ENCODE results near the gene FAM83D.

The FAM83D gene

GRCh38 chr20:38975539-38976120, 49.4 kb downstream of the FAM83D start:
- no peaks in the 10 kb centered on the region for H3K4me1 ChIP-seq (ENCODE audit: control insufficient read depth, low read length)
- H3K4me3 ChIP-seq (ENCODE audit: low read length): no peak overlapping the region
- TF ChIP-seq EZH2phosphoT487 (IDR thresholded peaks at IDR 0.05; ENCODE audit: borderline replicate concordance, low read length): no peak
- TF ChIP-seq, protein P1, sequence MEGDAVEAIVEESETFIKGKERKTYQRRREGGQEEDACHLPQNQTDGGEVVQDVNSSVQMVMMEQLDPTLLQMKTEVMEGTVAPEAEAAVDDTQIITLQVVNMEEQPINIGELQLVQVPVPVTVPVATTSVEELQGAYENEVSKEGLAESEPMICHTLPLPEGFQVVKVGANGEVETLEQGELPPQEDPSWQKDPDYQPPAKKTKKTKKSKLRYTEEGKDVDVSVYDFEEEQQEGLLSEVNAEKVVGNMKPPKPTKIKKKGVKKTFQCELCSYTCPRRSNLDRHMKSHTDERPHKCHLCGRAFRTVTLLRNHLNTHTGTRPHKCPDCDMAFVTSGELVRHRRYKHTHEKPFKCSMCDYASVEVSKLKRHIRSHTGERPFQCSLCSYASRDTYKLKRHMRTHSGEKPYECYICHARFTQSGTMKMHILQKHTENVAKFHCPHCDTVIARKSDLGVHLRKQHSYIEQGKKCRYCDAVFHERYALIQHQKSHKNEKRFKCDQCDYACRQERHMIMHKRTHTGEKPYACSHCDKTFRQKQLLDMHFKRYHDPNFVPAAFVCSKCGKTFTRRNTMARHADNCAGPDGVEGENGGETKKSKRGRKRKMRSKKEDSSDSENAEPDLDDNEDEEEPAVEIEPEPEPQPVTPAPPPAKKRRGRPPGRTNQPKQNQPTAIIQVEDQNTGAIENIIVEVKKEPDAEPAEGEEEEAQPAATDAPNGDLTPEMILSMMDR (IDR thresholded peaks at IDR 0.05; ENCODE audit: low read depth, low read length, poor library complexity, severe bottlenecking): no peak
- H3K27me3 ChIP-seq (ENCODE audit: control insufficient read depth, low read length): no peaks in the 10 kb centered on the region
- no peaks in the 10 kb centered on the region for H3K9me2 ChIP-seq (replicated peaks; ENCODE audit: control insufficient read depth, low read length)
- peaks cover 41% of the 10 kb centered on the region for H3K36me3 ChIP-seq (ENCODE audit: control insufficient read depth, low read length)
- no peak overlapping the region for H3K27ac ChIP-seq (ENCODE audit: low read depth, low read length)
- H3K79me2 ChIP-seq (ENCODE audit: control insufficient read depth, low read length): peaks cover 11% of the 10 kb centered on the region
- H3K4me2 ChIP-seq (ENCODE audit: low read length): no peak overlapping the region
- no peaks in the 10 kb centered on the region for H3F3A ChIP-seq (ENCODE audit: control insufficient read depth, insufficient read depth)
- no peaks in the 10 kb centered on the region for H4K20me1 ChIP-seq (ENCODE audit: control insufficient read depth, insufficient read depth, low read depth, low read length)
- H3K9me3 ChIP-seq (ENCODE audit: control insufficient read depth, insufficient read depth, low read length): no peaks in the 10 kb centered on the region

- Histone ChIP-seq H3K4me1 (ENCODE audit: control insufficient read depth, low read length) (no peaks in the 10 kb centered on the region), H3K4me3 (ENCODE audit: low read length) (no peak overlapping the region), H3K4me2 (ENCODE audit: low read length) (no peak overlapping the region), H3K27me3 (ENCODE audit: control insufficient read depth, low read length) (no peaks in the 10 kb centered on the region), H3K36me3 (ENCODE audit: control insufficient read depth, low read length) (peaks cover 30% of the 10 kb centered on the region), H3K9me3 (ENCODE audit: control insufficient read depth, insufficient read depth, low read length) (no peaks in the 10 kb centered on the region), H3K9me2 (replicated peaks; ENCODE audit: control insufficient read depth, low read length) (no peaks in the 10 kb centered on the region), H3F3A (ENCODE audit: control insufficient read depth, insufficient read depth) (no peaks in the 10 kb centered on the region), H4K20me1 (ENCODE audit: control insufficient read depth, insufficient read depth, low read depth, low read length) (no peaks in the 10 kb centered on the region), H3K79me2 (ENCODE audit: control insufficient read depth, low read length) (peaks cover 14% of the 10 kb centered on the region), H3K27ac (ENCODE audit: low read depth, low read length) (no peak overlapping the region)
- TF ChIP-seq, protein P1 (IDR thresholded peaks at IDR 0.05; ENCODE audit: low read depth, low read length, poor library complexity, severe bottlenecking): no peak
- no peak for TF ChIP-seq EZH2phosphoT487 (IDR thresholded peaks at IDR 0.05; ENCODE audit: borderline replicate concordance, low read length)
These were observed 53.2 kb downstream of the FAM83D start for GRCh38 chr20:38979434-38979833.

DNA sequence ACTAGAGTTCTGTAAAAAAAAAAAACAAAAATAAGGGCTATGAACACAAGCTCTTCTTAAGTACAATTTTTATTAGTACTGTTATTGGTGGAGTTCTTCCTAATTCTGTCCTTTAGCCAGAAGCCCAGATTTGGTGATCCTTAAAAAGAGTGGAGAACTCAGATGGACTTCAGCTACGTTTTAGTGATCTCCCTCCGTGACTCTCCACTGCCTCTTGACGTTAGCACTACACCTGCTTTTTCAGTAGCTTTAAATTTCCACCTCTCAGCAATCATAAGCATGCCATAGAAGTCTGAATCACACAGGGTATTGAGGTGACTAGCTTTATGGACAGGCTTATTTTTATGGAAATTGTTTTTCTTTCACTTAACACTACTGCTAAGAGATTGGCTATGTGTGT, 53.6 kb downstream of the FAM83D start:
- Histone ChIP-seq H3K4me2 (ENCODE audit: low read length) (no peak overlapping the region), H3K36me3 (ENCODE audit: control insufficient read depth, low read length) (peaks cover 34% of the 10 kb centered on the region), H3K9me3 (ENCODE audit: control insufficient read depth, insufficient read depth, low read length) (no peaks in the 10 kb centered on the region), H3K4me1 (ENCODE audit: control insufficient read depth, low read length) (peaks cover 3% of the 10 kb centered on the region), H3K79me2 (ENCODE audit: control insufficient read depth, low read length) (peaks cover 14% of the 10 kb centered on the region), H3K27me3 (ENCODE audit: control insufficient read depth, low read length) (no peaks in the 10 kb centered on the region), H3K9me2 (replicated peaks; ENCODE audit: control insufficient read depth, low read length) (no peaks in the 10 kb centered on the region), H3K4me3 (ENCODE audit: low read length) (no peak overlapping the region), H3K27ac (ENCODE audit: low read depth, low read length) (no peak overlapping the region), H3F3A (ENCODE audit: control insufficient read depth, insufficient read depth) (no peaks in the 10 kb centered on the region), H4K20me1 (ENCODE audit: control insufficient read depth, insufficient read depth, low read depth, low read length) (no peaks in the 10 kb centered on the region)
- TF ChIP-seq, protein P1 (IDR thresholded peaks at IDR 0.05; ENCODE audit: low read depth, low read length, poor library complexity, severe bottlenecking): no peak
- TF ChIP-seq EZH2phosphoT487 (IDR thresholded peaks at IDR 0.05; ENCODE audit: borderline replicate concordance, low read length): no peak
